ENCODE data around the gene ZNF639.

The ZNF639 gene

GRCh38 chr3:179299316-179299715, 23.5 kb upstream of the ZNF639 start:
- no peak overlapping the region for H3K27ac ChIP-seq (replicated peaks)
- no peak overlapping the region for H3K4me3 ChIP-seq (replicated peaks; ENCODE audit: insufficient read depth, low read length)
- no peak for DNase-seq (ENCODE audit: low read depth in 1 of 2, low spot score in 1 of 2)
- H3K27me3 ChIP-seq (ENCODE audit: insufficient read depth, poor library complexity, severe bottlenecking), result no peaks in the 10 kb centered on the region
- TF ChIP-seq SPI1 (IDR thresholded peaks at IDR 0.05; ENCODE audit: borderline replicate concordance, low read depth), result no peak
- no peak for TF ChIP-seq REST (IDR thresholded peaks at IDR 0.05; ENCODE audit: insufficient replicate concordance, low read depth)

GRCh38 chr3:179299999-179300613, 22.7 kb upstream of the ZNF639 start:
- TF ChIP-seq SPI1 (IDR thresholded peaks at IDR 0.05; ENCODE audit: borderline replicate concordance, low read depth), result no peak
- TF ChIP-seq GABPA (IDR thresholded peaks at IDR 0.05; ENCODE audit: low read depth), result no peak
- TF ChIP-seq REST (IDR thresholded peaks at IDR 0.05; ENCODE audit: insufficient replicate concordance, low read depth), result no peak
- no peak for TF ChIP-seq POLR2AphosphoS5 (IDR thresholded peaks at IDR 0.05; ENCODE audit: low read depth)
- no peak for TF ChIP-seq CTCF (IDR thresholded peaks at IDR 0.05; ENCODE audit: insufficient read depth, low read length)
- no peak overlapping the region for H3K4me3 ChIP-seq (replicated peaks; ENCODE audit: insufficient read depth, low read length)
- H3K27me3 ChIP-seq (ENCODE audit: insufficient read depth, poor library complexity, severe bottlenecking), result no peaks in the 10 kb centered on the region
- DNase-seq (ENCODE audit: low read depth in 1 of 2, low spot score in 1 of 2), result no peak
- no peak overlapping the region for H3K27ac ChIP-seq (replicated peaks)

GRCh38 chr3:179301645-179302044, 21.2 kb upstream of the ZNF639 start:
- Histone ChIP-seq H3K4me3 (replicated peaks; ENCODE audit: insufficient read depth, low read length) (no peak overlapping the region), H3K27me3 (ENCODE audit: insufficient read depth, poor library complexity, severe bottlenecking) (no peaks in the 10 kb centered on the region), H3K27ac (replicated peaks) (no peak overlapping the region)
- TF ChIP-seq CTCF (IDR thresholded peaks at IDR 0.05; ENCODE audit: insufficient read depth, low read length) (no peak), REST (IDR thresholded peaks at IDR 0.05; ENCODE audit: insufficient replicate concordance, low read depth) (no peak), SPI1 (IDR thresholded peaks at IDR 0.05; ENCODE audit: borderline replicate concordance, low read depth) (no peak), GABPA (IDR thresholded peaks at IDR 0.05; ENCODE audit: low read depth) (no peak), POLR2AphosphoS5 (IDR thresholded peaks at IDR 0.05; ENCODE audit: low read depth) (no peak)
- no peak for DNase-seq (ENCODE audit: low read depth in 1 of 2, low spot score in 1 of 2)

Data from HL-60 (cell line).